Stimulated activated CD8-positive, alpha-beta memory T cell treated with anti-CD3 and anti-CD28 coated beads, Interleukin-7, amount 100 ng/mL, for 1 hour (primary cell): ENCODE measurements around the gene CLEC16A.

ENCODE experiments used
- DNase-seq, 2 donors: peaks; one replicate each; pipeline ENCODE4 v3.0.0-alpha.2; 2020; ENCODE audit warnings: low read depth in 2 of 2

Gene CLEC16A

DNA sequence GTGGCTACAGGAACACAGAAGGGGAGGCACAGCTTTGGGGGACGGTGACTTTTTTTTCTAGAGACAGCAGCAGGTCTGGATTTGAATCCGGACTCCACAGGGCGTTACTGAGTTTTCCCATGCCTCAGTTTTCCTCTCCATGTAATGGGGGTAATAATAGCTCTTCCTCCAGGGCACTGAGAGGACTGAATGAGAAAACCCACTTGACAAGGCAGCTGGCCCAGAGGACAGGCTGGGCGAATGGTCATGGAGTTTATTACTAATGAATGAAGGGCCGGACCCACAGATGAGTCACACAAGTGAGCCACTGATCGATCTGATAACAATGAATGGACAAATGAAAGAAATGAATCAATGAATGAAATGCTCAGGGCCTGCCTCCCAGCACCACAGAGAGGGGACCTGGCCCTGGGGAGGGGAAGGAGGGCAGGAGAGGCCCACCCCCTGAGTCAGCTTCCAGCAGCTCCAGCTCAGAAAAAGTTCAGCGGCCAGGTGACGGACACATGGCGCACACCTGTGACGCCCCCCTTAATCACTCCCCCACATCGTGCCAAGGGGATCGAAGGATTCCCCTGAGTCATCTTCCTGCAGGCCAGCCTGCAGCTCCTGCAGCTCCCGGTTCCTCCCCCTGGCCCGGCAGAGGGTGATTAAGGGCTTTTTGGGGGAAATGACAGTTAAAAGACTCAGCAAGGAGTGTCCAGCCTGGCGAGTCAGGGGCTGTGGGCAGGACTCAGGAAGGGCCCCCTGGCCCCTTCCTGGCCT, 257.3 kb downstream of the CLEC16A start:
- DNase-seq = no peak

DNA sequence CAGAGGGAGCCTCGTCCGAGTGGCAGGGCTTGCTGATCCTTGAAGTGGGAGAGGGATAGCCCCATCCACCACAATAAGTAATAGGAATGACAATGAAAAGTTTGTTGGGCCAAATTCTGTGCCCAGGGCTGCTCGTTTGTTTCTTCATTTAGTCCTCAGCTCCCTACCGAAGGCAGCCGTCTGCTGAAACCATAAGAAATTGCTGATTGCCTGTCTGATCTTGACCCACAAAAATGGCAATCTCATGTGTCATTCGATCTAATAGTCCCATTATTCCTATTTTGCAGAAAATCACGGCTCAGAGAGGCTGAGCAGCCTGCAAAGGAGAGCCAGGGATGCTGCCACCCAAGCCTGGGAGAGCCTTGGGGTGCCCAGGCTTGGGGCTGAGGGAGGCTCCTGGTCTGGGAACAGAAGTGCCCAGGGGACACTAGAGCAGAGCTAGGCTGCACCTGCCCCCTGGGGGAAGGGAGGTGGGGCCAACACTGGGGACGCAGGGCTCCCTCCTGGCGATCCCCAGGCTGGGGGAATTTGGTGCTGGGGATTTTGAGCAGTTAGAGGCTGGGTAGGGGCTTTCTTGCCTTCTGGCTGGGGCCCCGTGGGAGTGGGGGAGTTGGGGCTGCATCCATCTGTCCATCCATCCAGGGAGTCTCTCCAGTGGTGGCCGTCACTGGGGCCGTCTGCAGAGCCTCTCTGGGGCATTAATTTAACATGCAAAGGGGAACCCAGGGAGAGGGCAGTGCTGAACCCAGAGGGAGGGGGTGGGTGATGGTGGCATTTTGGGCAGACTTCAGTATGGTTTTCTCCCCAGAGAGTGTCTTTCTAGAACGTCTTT, 258.1 kb downstream of the CLEC16A start:
- no peak for DNase-seq

DNA sequence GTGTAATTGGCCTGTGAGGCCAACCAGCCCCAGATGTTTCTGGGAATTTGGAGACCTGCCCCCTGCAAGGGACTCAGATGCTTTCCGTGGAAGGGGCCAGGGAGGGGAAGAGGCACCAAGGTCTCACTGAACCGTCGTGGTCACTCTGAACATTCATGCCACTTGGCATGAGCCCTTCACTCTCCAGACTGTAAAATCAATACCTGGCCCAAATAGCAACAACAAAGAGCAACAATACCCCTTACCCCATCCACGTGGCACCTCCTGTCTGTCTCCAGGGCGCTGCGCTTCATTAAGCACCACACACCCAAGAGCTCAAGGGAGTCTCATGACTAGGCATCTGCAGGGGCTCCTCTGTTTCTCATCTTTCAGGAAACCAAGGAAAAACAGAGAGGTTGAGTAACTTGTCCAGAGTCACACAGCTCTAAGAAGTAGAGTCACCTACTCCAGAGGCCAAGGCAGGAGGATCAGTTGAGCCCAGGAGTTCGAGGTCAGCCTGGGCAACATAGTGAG, 258.8 kb downstream of the CLEC16A start:
- no peak for DNase-seq

DNA sequence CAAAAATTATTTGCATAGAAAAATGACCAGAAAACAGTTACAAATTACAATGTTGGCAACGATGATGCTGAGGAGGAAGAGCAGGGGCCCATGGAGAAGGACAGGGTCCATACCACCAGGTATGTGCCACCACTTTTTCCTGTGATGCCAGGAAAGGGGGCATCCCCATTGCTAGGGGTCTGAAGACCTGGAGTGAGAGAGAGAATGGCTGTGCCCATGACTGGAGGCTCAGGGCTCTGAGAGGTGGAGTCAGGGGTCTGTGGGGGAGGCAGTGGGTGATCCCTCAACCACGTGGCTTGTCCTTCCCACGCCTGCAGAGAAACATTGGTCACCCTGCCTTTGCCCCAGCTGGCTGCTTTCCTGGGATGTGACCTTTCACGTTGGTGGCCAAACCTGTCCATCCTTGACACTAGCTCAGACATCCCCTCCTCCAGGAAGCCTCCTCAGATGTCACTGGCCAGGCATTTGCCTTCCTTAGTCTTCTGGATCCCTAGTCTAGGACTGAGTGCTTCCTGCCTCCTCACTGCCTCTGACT, 260.2 kb downstream of the CLEC16A start:
- no peak for DNase-seq

DNA sequence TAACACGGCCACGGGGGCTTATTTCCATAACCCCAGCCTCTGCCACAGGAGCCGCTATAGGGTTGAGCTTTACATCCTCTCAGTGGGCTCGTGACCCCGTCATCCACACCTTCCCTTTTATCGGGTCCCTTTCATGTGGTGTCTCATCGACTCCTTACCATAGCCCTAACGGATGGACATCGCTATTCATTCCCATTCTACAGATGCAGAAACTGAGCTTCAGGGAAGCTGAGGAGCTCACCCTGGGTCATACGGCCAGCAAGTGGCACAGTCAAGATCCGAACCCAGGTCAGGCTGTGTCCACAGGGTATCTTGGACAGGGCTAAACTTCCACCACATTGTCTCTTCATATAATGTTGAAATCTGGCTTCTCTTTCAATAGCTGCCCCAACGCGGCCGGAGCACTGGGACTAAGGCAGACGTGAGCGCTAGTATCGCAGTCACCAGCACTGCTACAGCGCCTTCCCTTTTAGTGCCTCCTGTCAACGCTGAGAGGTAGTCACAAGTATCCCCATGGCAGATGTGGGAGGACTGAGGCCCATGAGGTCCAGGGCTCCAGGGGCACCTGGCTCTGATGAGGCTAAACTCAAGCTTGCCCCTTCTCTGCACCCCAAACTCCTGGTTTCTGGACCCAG, 260.8 kb downstream of the CLEC16A start:
- no peak for DNase-seq

DNA sequence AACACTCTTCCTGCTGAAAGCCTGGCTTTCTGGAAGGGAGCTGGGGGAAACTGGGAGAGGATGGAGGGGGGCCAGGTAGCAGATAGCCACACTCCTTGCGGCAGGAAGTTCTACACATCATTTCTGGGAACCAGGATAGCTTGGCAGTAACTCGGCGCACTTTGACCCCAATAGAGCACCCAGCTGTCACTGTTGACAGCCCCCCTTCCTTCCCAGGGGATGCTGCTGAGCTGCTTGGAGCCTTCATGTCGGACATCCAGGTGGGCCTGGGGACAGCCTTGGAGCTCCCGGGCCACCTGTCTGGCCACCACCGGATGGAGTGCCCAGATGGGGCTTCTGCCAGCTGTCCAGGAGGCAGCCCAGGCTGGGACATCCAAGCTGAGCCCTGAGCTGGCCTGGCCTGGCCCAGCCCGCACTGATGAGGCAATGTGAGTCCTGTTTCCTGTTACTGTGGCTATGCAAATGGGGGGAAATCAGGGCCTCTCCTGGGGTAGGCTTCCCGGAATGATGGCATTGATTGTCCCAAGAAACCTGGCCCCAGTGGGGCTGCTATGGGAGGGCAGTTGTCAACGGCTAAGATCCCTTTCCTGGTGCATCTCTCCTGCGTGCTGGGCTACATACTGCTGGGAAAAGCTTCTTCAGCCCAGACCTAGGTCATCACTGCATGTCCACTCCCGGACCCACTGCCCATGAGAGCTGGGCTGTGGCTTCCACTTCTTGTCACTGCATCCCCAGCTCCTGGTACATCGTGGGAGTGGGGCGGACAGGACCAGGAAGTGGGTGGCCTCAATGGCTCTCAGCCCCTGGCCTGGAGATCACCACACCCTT, 261.6 kb downstream of the CLEC16A start:
- DNase-seq = no peak

DNA sequence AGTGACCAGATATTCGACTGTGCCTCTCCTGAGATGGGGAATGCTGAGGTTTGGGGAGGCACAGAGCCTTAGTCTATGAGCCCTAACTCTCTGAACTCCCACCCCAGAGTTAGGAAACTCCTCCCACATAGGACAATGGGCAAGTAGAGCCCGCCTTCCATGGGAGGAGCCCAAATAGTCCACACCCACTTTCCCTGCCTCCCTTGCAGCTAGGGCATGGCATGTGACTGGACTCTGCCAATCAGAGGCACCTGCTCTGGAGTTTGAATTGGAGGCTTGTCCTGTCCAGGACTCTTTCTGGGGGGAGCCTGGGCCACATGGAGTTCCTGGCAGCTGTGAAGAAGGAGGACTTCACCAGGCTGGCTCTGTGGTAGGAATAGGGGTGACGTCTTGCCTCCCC, 263.3 kb downstream of the CLEC16A start:
- DNase-seq = no peak

DNA sequence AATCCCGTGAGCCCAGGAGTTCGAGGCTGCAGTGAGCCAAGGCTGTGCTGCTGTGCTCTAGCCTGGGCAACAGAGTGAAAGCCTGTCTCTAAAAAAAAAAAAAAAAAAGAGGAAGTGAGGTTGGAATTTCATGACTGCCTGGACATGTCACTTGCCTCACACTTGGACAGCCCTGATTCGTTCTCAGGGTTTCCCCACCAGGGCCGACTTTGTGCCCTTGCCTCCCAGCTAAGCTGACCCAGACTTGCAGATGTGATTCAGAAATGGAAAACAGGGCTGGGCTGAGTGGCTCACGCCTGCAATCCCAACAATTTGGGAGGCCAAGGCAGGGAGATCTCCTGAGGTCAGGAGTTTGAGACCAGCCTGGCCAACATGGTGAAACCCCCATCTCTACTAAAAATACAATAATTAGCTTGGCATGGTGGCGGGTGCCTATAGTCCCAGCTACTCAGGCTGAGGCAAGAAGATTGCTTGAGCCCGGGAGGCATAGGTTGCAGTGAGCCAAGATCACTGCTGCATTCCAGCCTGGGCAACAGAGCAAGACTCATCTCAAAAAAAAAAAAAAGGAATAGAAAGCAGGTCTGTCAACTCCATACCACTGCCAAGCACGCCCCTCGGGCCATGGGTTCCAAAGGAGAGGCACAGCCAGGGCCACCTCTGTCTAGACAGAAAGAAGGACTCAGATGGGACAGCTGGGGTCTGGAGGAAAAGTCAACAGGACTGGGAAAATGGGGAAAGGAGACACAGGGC, 264.7 kb downstream of the CLEC16A start:
- DNase-seq = no peak

DNA sequence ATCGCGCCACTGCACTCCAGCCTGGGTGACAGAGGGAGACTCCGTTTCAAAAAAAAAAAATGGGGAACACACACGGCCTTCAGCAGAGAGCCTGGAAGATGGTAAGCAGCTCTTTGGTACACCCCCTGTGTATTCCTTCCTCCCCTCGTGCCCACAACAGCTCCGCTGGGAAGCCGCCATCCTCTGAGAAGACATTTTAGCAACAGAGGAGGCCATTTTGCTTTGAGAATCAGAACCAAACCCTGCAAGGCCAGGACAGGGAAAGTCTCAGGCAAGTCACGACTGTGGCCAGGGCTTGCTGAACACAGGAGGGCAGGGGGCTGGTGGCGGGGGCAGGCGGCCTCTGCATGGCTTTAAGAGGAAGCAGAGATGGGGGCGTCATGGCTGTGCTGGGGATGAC, 265.9 kb downstream of the CLEC16A start:
- DNase-seq = no peak

DNA sequence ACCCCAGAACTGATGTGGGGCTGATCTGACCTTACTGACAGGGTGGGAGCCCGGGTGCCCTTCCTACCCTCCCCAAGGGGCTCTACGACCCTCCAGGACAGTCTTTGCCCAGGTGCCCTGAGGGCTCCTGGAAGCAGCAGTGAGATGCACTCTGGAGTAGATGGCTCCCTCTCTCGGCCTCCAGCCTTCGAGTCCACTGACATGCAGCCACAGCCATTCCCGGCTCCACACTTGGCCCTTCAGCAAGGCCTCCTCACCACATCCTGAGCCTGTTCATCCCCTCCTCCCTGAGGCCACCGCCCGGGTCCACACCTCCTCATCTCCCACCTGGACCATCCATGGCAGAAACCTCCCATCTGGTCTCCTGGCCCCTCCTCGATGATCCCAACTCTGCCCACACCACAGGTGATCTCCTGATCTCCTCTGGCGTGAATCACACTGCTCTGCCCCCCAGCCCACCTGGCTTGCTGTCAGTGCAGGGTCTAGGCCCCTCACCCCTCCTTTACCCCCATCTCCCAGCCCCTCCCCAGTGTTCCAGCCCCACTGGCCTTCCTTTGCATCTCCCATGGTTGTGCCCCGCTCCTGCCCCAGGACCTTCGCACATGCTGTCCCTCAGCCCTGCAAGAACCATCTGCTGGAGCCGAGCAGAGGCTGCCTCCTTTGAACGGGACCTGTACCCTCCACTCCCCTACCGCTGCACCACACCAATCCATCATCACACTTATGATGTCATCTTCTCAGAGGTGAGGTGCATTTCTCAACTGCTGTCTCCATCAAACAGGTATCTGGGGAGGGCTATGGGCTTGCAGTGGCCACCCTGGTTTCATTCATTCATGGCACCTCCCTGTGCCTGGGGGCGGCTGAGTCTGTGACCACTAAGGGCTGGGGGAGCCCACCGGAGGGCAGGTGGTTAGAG, 267.0 kb downstream of the CLEC16A start:
- no peak for DNase-seq

DNA sequence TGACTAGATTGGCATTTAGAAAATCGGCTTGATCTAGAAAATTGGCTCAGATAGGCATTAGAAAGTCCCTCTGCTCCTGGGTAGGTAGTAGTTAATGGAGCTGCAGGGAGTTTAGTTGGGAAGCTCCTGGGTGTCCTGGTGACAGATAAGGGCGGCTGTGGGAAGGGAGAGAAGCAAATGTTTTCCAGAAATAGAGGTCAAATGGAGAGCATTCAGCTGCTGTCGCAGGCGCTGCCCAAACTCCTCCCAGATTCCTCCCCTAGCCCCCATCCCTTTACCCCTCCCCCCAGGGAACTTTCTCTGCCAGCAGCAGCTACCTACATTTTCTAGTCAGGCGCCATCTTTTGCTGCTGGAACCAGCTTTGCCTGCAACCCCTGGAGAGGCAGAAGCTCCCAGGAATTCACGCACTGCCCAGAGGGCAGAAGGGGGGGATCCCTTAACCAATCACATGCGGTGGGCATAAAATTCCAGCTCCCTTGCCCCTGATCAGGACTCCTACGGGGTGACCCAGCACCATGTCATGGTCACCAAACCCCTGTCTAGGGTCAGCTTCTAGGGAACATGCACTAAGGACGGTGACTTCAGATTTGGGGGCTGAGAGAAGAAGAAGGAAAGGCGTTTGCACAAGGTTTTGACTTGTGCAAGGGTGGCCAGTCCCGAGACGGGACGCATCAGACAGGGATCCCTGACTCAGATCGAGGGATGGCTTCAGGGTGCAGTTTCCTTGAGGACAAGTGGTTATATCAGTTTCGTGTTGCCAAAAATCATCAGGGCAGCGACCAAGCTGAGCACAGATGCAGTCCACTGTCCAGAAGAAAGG, 267.8 kb downstream of the CLEC16A start:
- no peak for DNase-seq

DNA sequence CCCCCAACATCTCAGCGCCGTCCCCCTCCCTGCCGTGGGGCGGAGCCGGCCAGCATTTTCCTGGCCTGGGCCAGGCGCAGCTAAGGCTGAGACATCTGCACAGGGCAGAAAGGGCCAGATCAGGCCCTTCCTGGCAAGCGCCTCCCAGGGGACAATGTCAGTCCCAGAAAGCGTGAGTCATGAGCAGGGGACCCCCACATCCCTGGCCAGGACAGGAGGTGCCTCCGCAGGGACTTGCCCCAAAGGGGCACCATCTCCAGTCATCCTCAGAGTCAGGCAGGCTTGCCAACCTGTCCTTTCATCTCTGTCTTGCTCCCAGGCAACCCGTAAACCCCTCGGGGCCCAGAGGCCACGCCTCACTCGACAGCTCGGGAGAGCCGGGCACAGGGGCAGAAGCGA, 268.4 kb downstream of the CLEC16A start:
- no peak for DNase-seq

DNA sequence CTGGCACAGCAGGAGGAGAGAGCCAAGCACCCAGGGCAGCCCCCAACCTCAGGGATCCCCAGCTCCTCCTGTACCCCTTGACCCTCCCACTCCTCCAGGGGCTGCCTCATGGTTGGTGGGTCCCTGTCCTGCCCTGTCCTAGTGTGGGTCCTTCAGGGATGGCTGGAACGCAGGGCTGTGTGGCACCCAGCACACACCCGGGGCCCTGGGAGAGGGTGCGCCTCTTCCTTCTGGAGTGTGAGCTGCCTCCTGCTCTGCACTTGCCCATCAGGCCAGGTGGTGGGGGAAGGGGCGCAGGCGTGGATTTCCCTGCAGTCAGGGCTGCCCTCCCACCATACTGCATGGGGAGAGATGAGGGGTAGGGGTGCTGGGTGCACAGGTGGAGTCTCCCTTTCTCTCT, 269.0 kb downstream of the CLEC16A start:
- no peak for DNase-seq

DNA sequence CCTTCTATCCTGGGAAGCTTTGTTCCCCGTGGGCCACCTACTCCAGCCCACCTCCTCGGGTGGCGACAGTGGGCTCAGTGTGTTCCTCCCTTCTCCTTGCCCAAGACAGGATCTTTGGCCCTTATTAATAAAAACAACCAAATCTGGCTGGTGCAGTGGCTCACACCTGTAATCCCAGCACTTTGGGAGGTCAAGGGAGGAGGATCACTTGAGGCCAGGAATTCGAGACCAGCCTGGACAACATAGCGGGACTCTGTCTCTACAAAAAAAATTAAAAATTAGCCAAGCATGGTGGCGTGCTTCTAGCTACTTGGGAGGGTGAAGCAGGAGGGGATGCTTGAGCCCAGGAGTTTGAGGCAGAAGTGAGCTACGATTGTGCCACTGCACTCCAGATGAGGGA, 269.4 kb downstream of the CLEC16A start:
- DNase-seq = no peak

DNA sequence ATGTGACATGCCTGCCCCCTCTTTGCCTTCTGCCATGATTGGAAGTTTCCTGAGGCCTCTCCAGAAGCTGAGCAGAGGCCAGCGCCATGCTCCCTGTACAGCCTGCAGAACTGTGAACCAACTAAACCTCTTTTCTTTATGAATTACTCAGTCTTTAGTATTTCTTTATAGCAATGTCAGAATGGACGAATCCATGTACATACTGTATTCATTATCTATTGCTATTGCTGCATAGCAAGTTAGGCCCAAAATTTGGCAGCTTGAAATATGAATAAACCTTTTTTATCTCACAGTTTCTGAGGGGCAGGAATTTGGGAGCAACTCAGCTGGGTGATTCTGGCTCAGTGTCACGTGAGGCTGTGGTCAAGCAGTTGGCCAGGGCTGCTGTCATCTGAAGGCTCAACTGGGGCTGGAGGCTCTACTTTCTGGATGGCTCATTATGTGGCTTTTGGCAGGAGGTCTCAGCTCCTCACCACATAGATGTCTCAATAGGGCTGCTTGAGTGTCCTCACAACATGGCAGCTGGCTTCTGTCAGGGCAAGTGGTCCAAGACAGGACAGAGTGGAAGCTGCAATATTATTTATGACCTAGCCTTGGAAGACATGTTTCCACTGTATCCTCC, 271.7 kb downstream of the CLEC16A start:
- DNase-seq = no peak

DNA sequence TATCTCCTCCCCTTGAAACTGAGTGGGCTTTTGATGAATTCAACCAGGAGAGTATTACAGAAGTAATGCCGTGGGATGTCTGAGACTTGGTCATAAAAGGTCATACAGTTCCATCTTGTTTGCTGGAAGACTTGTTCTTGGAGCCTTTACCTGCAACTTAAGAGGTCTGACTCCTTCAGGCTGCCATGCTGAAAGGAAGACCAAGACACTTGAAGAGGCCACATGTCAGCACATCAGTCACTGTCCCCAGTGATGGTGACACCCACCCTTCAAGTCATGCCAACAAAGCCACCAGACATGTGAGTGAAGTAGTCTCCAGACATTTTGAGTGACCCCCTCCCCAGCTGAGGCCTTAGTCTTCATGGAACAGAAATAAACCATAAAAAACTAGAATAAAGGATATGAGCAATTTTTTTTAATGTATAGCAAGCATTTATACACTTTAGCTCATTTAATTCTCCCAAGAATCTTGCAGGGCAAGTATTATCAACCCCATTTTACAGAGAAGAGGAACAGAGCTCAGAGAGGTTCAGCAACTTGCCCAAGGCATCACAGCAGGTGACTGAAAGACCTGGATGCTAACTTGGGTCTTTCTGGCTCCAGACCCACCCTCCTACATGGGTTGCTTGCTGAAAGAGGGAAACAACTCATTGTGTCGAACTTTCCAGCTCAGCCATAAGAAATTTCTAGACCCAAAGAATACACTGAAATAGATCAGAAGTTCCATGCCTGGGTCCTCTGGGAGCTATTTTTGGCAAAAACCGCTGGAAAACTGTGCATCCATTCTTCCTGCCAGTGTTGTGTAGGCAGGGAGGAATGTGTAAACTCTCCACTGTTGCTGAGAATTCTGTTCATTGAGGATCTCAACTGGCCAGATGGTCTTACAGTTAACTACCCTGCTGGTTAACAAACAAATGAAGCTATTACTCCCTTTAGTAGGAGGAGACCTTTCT, 273.6 kb downstream of the CLEC16A start:
- no peak for DNase-seq

DNA sequence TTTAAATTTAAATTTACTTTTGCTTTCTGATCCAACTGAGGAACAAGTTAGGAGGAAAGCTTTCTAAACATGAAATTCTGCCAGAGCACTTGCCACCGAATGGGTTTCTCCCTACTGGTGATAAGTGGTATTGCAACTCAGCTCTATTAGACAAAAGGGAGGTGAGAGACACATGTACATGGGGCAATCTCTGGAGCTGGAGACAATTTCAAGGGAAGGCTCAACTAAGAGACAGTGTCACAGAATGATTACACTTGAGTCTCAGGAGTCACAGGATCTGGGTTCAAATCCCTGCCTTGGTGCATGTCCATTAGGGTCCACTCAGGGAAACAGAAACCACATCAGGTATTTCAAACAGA, 274.2 kb downstream of the CLEC16A start:
- DNase-seq = no peak
